Omental fat pad (tissue), 4 donors: ENCODE data around the gene SELENBP1. TPM values are rescaled to one million over a fixed set of nuclear protein-coding genes. Genes with fewer than 3 reads are reported as not detected.
"Not testable (repeated sequence)": the region's sequence is repeated elsewhere in the genome, so short reads cannot be mapped to it uniquely, and the experiment has no call there.

Experiments
- ATAC-seq: fragments of 150-250 bp; one replicate; pipeline ENCODE4 v1.9.1; 2016; ENCODE audit warnings: mild to moderate bottlenecking, moderate library complexity; ENCODE audit not compliant: low FRiP score
- DNase-seq: peaks from one replicate; pipeline ENCODE4 v3.0.0-alpha.2; 2019; ENCODE audit warnings: low spot score
- total RNA-seq, 4 donors: library from RNA; depleted of rRNA; stranded (reverse); fragments of >200 nt; gene quantifications; one replicate each; pipeline ENCODE4 v1.1.0, GENCODE V29; 2016
- TF ChIP-seq, protein P1 (sequence below), 3 donors: fragments of 450-650 bp; IDR thresholded peaks; one replicate each; pipeline ENCODE4 v1.5.1; 2016 to 2017; ENCODE audit warnings: antibody characterized with exemption in 3 of 3, mild to moderate bottlenecking in 3 of 3, moderate library complexity in 2 of 3

SELENBP1 gene
- total RNA-seq, 4 donors from 2014 or later, result 35.7 to 190 (median 128) TPM

GRCh38 chr1:151399324-151400171 lies 27.0 kb upstream of the SELENBP1 start, which contains the start of gene PSMB4:
Gene PSMB4 (plus strand): TSS chr1:151399573. CDS start chr1:151399588, 15 bp downstream.
- peak; percentile 66 for DNase-seq
- TF ChIP-seq, protein P1, sequence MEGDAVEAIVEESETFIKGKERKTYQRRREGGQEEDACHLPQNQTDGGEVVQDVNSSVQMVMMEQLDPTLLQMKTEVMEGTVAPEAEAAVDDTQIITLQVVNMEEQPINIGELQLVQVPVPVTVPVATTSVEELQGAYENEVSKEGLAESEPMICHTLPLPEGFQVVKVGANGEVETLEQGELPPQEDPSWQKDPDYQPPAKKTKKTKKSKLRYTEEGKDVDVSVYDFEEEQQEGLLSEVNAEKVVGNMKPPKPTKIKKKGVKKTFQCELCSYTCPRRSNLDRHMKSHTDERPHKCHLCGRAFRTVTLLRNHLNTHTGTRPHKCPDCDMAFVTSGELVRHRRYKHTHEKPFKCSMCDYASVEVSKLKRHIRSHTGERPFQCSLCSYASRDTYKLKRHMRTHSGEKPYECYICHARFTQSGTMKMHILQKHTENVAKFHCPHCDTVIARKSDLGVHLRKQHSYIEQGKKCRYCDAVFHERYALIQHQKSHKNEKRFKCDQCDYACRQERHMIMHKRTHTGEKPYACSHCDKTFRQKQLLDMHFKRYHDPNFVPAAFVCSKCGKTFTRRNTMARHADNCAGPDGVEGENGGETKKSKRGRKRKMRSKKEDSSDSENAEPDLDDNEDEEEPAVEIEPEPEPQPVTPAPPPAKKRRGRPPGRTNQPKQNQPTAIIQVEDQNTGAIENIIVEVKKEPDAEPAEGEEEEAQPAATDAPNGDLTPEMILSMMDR (IDR thresholded peaks at IDR 0.05), result no peak
- peak; percentile 87 for ATAC-seq

GRCh38 chr1:151396265-151396664 lies 23.8 kb upstream of the SELENBP1 start:
- ATAC-seq, DNase-seq: not testable (repeated sequence)

DNA sequence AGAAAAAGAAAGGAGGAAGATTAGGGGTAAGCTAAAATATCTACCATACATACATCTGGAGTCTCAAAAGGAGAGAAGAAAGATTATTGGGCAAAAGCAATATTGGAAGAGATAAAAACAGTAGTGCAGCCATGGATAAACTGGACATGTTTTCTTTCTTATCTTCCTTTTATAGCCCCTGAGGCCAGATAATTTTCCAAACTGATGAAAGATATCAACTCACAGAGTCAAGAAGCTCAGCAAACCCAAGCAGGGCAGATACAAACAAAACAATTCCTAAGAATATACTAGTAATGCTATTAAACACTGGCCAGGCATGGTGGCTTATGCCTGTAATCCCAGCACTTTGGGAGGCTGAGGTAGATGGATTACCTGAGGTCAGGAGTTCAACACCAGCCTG lies 21.1 kb upstream of the SELENBP1 start:
- TF ChIP-seq, protein P1 (IDR thresholded peaks at IDR 0.05), result no peak
- ATAC-seq, result no peak
- no peak for DNase-seq

DNA sequence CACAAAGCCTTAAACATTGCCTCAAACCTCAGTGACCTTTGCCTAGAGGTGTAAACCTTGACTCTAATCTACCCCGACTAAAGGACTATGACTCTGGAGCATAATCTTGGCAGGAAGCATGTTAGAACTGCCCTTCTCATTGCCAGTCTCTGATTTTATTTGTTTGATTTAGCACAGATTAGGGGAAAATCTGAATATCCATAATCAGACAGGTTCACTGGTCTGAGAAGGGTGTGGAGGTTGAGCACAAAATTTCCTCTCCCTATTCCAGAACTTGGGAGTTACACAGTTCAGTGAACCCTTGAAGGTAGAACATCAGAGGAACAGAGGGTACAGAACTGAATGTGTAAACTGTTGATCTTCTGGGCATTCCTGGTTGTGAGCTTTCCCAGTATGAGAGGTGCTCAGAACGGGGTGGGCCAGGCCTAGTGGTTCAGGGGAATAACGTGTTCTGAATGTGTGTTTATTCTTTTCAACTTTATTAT lies 18.6 kb upstream of the SELENBP1 start:
- ATAC-seq (no peak), DNase-seq (no peak)
- TF ChIP-seq, protein P1 (IDR thresholded peaks at IDR 0.05), result no peak

GRCh38 chr1:151390221-151391078 lies 17.9 kb upstream of the SELENBP1 start:
- ATAC-seq, DNase-seq: not testable (repeated sequence)

DNA sequence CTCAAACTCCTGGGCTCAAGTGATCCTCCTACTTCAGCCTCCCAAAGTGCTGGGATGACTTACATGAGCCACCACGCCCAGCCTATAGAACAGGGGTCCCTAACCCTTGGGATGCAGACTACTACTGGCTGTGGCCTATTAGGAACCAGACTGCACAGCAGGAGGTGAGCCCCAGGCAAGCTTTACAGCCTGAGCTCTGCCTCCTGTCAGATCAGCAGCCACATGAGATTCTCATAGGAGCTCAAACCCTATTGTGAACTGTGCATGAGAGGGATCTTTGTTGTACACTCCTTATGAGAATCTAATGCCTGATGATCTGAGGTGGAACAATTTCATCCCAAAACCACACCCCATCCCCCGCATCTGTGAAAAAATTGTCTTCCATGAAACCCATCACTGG lies 13.5 kb upstream of the SELENBP1 start:
- TF ChIP-seq, protein P1 (IDR thresholded peaks at IDR 0.05), result no peak
- ATAC-seq (no peak), DNase-seq (no peak)

DNA sequence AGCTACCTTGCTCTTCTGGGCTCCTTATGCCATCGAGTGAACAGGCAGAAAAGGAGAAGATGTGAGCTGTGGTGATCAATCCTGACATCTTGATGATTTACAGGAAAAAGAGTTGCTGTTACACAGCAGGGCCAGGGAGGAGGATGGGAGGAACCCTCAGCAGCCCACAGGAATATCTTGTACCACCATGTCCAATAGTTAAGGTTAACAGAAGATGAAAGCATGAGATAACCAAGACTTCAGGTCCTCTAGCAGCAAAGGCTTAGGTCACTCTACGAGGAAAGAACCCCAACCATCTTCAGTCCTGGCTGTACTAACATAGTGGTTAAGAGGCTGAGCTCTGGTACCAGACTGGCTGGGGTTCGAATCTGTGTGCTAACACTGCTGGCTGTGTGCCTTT lies 12.1 kb upstream of the SELENBP1 start:
- no peak for DNase-seq
- TF ChIP-seq, protein P1 (IDR thresholded peaks at IDR 0.05), result no peak
- ATAC-seq, result no peak
